ENCODE measurements around the gene DNAJC13.
"Not testable (repeated sequence)": the region's sequence is repeated elsewhere in the genome, so short reads cannot be mapped to it uniquely, and the experiment has no call there.

DNAJC13 gene

DNA sequence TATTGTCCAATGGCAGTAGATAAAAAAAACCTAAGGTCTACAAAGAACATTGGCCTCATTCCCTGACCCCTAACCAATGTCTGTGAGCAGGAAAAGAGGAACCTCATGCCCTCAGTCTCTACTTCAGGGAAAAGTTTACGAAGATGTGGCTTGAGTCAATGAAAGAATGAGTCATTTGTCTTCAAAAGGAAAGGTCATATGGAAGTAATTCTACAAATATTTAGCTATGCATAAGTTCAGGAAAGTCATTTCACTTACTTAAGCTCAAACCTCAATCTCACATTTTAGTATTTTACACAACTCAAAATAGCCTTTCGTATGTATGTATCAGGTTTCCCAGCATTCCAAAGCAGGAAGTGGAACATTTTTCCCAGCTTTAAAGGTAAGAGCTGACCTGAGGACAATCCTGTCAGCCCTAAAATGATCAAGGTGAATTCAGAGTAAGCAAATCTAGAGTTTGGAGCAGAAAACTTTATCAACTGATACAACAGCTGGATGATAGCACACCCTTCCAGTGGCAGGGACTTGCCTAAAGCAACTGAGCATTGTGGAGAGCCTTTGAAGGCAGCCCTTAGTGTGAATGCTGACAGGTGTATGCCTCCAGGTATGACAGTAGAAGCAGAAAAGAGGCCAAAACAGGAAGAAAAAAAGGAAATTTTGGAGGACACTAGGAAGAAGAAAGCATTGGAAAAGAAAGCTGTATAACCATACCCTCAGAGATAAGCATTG lies 125.9 kb downstream of the DNAJC13 start:
- no peak for DNase-seq (ENCODE audit: low spot score)

DNA sequence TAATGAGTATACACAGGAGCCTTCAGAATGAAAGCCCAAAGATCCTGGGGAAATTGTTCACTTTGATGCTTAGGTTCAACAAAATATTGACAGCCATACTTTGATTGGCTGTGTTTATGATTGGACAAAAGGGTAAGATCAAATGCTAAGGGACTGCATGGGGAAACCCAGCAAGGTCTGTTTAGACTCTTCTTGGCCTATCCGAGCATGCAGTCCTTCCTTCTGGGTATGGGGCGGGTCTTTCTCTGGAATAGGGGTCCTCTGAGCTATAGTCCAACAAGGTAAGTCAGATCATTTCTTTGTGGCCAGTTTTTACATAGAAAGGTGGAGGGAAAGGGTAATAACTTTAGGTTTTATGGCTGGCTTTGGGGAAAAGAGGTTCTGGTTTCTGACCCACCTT lies 126.8 kb downstream of the DNAJC13 start:
- no peak for DNase-seq (ENCODE audit: low spot score)

DNA sequence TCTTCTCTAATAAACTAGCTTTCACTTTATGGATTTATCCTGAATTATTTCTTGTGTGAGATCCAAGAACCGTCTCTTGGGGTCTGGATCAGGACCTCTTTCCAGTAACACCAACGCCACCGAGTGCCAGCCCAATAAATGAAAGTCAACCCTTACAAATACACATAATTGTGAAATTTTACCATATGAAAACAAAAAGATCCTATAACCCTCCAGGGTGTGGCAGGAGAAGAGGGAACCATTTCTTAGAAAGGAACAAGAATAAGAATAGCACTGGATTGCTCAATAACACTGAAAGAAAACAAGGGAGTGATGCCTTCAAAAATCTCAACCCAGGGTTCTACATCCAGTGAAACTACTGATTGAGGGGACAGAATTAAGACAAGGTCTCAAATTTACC lies 128.2 kb downstream of the DNAJC13 start:
- DNase-seq (ENCODE audit: low spot score) = no peak

DNA sequence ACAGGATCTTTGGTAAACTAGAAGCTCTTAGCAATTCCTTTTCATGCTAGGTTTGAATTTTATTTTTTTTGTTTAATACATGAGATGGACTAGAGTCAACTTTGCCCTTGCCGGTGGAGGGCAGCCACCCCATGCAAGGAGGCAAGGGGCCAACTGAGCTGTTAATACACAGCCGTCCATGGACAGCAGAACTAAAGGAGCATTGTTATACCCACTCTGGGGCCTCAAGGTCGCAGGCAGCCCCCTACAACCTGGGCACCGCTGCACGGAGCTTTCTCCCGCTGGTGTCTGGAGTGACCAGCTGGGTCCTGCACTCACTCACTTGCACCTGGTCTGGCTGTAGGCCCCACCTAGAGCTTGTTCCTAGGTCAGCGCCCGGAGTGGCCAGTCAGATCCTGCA lies 131.9 kb downstream of the DNAJC13 start:
- DNase-seq (ENCODE audit: low spot score) = no peak

DNA sequence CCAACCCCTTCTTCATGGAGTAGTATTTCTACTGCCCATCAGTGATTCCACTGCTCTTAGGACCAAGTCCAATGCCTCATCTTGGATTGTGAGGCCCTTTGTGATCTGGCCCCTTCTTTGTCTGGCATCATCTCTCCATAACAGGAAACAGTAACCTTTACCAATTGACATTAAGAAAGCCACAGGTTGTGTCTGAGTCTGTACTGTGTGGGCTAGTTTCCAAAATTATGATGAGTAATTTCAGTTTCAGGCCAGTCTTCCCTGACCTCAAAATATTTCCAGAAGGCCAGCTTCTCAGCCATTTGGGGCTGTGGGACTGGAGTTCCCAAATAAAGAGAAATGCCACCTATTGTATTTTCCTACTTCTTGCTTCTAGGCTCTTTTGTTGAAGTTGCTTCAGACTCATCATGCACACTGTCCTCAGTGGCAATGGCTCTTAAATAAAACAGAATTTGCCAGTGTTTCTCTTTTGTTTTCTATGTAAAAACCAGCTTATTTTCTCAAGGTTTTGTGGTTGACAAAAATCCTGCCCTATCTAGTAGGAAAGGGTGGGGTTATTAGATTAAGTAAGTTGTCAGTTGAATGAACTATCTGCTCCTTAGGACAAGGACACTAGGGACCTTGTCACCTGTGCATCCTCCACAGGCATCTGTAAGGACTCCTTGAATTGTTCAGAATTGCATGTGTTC lies 132.7 kb downstream of the DNAJC13 start:
- no peak for DNase-seq (ENCODE audit: low spot score)

DNA sequence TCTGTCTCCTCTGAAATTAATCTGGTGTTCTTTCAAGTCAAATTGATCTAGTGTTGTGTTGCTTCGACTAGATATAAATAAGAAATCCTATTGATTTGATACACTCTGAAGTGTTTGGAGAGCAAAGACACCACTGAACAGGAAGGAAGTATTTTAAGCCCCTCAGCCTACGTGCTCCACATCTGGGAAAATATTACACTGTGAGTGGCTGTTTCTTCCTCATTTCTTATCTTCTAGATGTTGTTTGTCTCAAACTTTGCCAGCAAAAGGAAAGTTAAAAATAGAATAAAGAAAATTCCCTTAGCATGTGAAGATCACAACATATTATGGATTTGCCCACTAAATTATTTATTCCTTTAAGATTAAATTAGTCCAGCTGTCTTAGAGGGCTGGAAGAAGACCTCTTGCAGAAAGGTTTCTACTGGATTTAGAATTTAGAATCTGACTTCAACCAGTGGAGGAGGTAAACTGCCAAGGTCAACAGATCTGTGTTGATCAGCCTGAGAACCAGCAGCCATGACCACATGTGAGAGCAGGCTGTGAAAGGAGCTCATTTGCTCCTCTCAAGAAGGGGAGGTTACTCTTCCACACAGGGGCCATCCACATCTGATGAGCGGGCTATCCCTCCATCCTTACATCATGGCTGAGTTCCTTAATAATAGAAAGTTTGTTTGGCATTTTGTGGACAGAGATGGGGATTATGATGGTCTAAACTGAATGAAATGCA lies 133.4 kb downstream of the DNAJC13 start:
- DNase-seq (ENCODE audit: low spot score) = no peak

DNA sequence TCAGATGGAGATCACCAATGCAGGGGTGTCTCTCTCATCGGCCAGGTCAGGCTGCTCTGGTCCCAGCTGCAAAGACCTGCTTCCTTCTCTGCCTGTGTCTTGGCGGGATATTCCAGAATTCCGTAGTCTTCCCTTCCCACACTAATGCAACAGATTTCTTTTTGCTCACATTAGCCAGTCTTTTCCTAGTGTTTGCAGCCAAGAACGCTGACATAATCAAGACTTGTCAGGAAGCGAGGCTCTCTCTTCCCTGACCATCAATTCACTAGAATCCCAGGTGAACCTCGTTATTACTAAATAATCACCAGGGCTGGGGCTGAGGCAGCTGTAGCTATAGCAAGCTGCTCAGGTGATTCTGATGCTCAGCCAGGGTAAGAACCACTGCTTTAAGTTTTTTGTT lies 136.5 kb downstream of the DNAJC13 start:
- no peak for DNase-seq (ENCODE audit: low spot score)

DNA sequence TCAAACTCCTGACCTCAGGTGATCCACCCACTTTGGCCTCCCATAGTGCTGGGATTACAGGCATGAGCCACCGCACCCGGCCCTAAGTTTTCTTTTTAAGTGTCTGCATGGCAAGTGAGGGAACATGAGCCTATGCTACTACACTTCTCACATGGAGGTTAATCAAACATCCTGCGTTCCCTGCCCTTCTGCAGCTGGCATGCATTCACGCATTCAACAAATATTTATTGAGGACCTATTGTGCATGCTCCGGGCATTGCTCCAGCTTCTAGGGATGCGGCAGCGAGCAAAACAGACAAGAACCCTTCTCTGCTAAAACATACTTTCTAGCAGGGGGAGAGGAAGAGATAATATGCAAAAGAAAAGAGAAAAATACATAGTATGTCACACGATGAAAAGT lies 137.1 kb downstream of the DNAJC13 start:
- DNase-seq (ENCODE audit: low spot score) = peak; percentile 29

DNA sequence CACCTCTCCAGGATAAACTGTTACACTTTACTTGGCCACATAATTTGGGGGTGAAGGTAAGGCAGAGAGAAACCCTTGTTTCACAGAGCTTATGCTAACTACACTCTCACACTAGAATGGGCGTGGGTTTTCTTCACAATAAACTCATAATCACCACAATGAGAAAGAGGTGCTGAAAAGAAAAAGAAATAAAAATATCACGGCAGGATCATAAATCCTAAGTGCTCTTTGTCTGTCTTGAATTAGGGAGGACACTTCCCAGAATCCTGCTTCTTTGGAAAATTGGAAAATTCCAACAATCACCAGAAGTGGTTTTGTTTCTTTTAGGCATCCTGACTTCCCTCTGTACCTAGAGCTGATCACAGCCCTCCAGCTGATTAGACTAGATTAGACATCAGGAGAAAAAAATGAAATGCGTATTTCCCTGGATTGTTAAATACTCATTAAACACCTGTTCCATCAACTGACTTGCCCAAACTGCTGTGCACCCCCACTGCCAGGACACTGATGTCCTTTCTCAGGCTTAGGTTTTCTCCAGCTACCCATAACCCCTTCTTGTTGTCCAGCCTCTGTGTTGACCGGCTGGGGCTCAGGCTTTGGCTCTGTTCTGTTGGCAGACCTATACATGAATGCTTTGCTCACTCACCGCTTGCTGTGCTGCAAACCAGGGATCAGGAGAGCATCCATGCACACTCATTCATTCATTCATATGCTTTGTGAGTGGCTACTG lies 138.2 kb downstream of the DNAJC13 start:
- no peak for DNase-seq (ENCODE audit: low spot score)

DNA sequence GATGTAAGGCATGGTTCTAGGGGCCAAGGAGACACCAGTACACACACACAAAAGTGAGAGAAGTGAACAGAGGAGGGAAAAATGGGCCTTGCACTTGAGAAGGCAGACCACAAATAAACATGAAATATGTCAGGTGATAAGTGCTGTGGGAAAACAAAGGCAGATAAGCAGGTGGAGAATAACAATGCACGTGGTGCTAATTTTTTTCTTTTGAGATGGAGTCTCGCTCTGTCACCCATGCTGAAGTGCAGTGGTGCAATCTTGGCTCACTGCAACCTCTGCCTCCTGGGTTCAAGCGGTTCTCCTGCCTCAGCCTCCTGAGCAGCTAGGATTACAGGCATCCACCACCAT lies 138.7 kb downstream of the DNAJC13 start:
- DNase-seq (ENCODE audit: low spot score) = not testable (repeated sequence)

DNA sequence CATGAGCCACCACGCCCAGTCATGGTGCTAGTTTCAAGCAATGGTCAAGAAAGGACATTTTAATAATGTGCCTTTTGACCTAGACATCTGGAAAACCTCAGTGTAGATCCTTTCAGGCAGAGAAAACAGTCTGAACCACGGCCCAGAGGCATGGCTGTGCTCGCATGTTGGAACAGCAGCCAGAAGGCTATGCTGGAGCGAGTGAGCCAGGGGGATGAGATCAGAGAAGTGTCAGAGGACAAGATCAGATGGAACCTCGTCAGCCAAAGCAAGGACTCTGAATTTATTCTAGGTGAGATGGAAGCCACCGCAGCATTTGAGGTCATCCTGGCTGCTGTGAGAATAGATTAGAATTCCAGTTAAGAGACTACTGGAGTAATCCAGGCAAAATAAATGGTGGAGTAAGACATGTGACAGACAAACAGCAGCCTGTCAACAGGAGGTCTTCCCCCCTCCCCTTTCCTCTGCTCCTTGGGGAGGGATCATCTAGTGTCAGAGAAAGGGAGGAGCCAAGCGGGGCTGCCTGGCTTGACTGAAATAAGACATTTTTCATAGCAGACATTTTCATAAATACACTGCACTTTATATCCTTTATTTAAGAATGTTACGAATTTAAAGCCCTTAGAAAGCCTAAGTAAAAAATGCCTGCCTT lies 139.3 kb downstream of the DNAJC13 start:
- no peak for DNase-seq (ENCODE audit: low spot score)

DNA sequence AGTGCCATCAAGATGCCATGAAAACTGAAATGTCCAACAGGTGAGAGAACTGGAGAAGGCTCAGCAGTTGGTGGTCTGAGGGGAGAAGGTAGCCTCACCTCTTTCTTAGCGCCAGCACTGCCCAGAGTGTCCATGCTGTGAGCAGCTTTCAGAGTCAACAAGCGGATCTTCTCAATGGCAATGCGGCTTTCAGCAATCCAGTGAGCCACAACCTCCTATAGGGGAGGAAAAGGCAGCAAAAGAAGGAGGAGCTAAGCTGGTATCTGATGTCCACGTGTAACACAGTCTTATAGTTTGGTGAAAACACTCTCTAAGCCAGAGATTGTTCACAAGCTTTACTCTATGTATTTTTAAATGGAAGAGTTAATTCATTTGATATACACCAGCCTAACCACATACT lies 143.7 kb downstream of the DNAJC13 start:
- no peak for DNase-seq (ENCODE audit: low spot score)

DNA sequence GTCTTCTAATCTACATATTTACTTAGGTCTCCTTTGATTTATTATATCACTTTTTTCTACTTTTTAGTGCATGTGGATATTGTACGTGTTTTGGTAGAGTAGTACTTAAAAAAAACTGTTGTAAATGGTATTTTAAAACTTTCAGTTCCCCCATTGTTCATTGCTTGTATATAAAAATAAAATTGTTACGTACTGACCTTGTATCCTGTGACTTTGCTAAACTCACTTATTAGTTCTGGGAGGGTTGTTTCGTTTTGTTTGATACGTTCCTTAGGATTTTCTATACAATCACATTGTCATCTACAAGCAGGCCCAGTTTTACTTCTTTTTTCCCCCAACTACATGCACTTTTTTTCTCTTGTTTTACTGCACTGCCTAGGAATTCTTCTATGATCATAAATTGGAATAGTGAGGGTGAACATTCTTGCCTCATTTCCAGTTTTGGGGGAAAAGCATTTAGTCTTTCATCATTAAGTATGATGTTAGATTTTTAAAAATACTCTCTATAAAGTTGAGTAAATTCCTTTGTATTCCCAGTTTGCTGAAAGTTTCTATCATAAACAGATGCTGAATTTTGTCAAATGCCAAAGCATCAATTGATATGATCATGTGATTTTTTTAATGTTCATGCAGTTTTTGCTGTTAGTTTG lies 146.2 kb downstream of the DNAJC13 start:
- no peak for DNase-seq (ENCODE audit: low spot score)

DNA sequence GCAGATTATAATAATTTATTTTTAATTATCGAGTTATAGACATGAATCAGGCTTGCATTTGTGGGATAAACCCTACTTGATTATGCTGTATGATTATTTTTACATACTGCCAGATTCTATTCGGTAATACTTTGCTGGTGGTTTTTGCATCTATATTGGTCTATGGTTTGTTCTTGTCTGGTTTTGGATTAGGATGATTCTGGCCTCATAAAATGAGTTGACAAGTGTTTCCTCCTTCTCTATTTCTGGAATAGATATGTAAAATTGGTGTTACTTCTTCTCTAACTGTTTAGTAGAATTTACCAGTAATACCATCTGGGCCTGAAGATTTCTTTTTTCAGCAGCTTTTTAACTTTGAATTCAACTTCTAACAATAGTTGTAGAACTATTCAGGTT lies 146.8 kb downstream of the DNAJC13 start:
- DNase-seq (ENCODE audit: low spot score) = no peak

DNA sequence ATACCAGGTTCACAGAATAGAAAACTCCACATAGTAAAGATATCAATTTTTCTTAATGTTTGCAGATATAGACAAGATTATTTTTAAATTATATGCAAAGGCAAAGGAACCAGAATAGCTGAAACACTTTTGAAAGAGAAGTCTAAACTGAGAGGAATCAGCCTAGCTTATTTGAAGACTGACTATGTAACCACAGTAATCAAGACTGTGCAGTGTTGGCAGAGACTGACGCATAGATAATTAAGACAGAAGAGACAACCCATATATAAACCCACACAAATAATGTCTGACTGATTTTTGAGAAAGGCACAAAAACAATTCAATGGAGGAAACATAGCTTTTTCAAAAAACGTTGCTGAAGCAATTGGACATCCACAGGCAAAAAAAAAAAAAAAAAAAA lies 151.1 kb downstream of the DNAJC13 start:
- no peak for DNase-seq (ENCODE audit: low spot score)

DNA sequence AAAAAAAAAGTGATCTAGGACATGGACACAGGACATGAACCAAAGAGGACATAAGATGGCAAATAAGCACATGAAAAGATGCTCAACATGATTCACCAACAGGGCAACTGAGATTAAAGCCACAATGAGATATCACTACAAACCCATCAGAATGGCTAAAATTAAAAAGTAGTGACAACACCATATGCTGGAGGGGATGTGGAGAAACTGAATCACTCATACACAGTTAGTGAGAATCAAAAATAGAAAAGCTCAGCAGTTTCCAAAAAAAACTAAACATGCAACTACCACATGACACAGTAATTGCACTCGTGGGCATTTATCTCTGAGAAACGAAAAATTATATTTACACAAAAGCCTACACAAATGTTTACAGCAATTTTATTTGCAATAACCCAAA lies 151.9 kb downstream of the DNAJC13 start:
- DNase-seq (ENCODE audit: low spot score) = peak; percentile 9

DNA sequence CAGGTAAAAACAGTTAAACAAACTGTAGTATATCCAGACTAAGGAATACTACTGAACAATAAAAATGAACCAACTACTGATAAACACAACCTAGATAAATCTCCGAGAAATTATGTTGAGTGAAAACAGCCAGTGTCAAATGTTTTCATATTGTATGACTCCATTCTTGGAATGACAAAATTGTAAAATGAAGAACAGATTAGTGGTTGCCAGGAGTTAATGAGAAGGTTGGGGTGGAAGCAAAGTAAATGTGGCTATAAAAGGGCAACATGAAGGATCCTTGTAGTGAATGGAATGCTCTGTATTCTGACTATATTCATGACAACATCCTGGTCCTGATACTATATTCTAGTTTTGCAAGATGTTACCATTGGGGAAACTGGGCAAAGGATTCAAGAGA lies 152.3 kb downstream of the DNAJC13 start:
- DNase-seq (ENCODE audit: low spot score) = no peak

DNA sequence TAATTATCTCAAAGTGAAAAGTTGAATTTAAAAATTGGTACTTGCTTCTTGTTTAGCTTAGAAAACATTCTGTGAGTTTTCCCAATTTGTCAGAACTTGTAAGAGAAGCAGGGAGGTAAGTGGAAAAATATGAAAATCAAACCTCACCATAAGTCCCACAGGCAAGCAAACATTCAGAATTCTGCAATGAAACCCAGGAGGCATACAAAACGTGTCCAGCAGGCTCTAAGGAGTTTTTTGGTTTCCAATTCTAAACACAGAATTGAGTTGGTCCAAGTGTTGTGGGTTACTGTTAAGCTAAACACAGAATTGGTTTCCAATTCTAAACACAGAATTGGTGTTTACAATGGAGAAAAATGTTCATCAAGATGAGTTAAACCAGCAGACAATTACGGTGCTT lies 152.7 kb downstream of the DNAJC13 start:
- no peak for DNase-seq (ENCODE audit: low spot score)

DNA sequence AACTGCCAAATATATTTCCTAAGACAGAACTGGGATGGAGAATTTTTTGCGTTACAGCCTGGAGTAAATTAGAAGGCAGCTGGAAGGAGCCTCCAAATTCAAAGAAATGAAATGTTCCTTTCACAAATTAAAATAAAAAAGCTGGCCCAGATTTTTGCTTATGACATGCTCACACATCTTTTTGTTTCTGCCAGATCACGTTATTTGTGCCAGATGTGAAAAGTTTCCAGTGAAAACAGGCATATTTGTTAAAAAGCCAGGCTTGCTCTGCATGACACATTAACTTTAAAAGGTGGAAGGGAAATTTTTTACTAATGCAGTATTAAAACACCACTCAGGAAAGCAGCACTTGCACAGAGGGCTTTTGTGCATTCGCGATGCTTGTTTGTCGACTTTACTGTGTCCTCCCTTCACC lies 156.5 kb downstream of the DNAJC13 start:
- no peak for DNase-seq (ENCODE audit: low spot score)

DNA sequence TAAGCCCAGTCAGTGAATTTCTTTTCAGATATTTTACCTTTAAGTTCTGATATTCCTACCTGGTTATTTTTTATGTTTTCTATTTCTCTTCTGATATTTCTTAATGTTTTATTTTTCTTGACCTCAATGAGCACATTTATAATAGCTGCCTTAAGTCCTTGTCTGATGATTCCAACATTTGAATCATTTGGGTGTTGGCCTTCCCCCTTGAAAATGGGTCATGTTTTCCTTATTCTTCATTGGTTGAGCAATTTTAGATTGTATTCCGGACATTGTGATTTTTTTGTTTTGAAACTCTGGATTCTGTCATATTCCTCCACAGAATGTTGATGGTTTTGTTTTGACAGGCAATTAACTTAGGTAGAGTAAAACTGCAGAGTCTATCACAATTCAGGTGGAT lies 170.1 kb downstream of the DNAJC13 start:
- no peak for DNase-seq (ENCODE audit: low spot score)
